ENCODE data around the gene ADGRD2.

- no peak for TF ChIP-seq CTCF (IDR thresholded peaks at IDR 0.05)
- TF ChIP-seq POLR2AphosphoS5 (IDR thresholded peaks at IDR 0.05) = no peak
These were observed 38.5 kb downstream of the ADGRD2 start for GRCh38 chr9:124488641-124489210.
